PC-3 (cell line): Measurements from ENCODE around the gene SKA2. TPM values are rescaled to one million over a fixed set of nuclear protein-coding genes. Genes with fewer than 3 reads are reported as not detected.

Experiments
- ATAC-seq: fragments of 200-7000 bp; cut with Tn5 transposase; 2 replicates; pipeline ENCODE4 v1.9.1; 2020; ENCODE audit warnings: mild to moderate bottlenecking, moderate library complexity
- BruUV-seq: library from RNA; stranded (reverse); fragments of 400-500 nt; replicated peaks from 2 replicates; lab custom pipeline; 2021; lab: Mats Ljungman, UMichigan
- CTCF ChIA-PET: fragments of 300-600 bp; sonication (Branson Sonifier 250); formaldehyde crosslinking; loops from one replicate; lab custom pipeline; 2022; ENCODE audit warnings: antibody characterized with exemption; lab: Charles Lee
- POLR2A ChIA-PET: fragments of 300-600 bp; sonication (Branson Sonifier 250); formaldehyde crosslinking; loops from one replicate; lab custom pipeline; 2022; ENCODE audit warnings: antibody characterized with exemption; ENCODE audit not compliant: unreplicated experiment; lab: Charles Lee
- DNase-seq: peaks from one replicate; pipeline ENCODE4 v3.0.0-alpha.2; 2015
- H2AFZ ChIP-seq: fragments of 300-600 bp; sonication (generic); 2 replicates; pipeline ENCODE4 v1.6.0; 2016; ENCODE audit warnings: antibody characterized with exemption, low read length
- H3F3A ChIP-seq: fragments of 300-600 bp; sonication (generic); one replicate; pipeline ENCODE4 v1.6.0; 2017; ENCODE audit warnings: antibody characterized with exemption, low read length, control low read depth, mild to moderate bottlenecking; ENCODE audit not compliant: unreplicated experiment
- H3K27ac ChIP-seq: fragments of 300-600 bp; sonication (generic); 2 replicates; pipeline ENCODE4 v1.5.1; 2016; ENCODE audit warnings: mild to moderate bottlenecking, low read length
- H3K27me3 ChIP-seq: fragments of 300-600 bp; sonication (generic); 2 replicates; pipeline ENCODE4 v1.6.1; 2016; ENCODE audit warnings: low read length, mixed read lengths
- H3K36me3 ChIP-seq: fragments of 300-600 bp; sonication (generic); 2 replicates; pipeline ENCODE4 v1.6.1; 2016; ENCODE audit warnings: low read depth, mixed run types, low read length, mixed read lengths
- H3K4me1 ChIP-seq: fragments of 300-600 bp; sonication (generic); 2 replicates; pipeline ENCODE4 v1.5.1; 2016; ENCODE audit warnings: low read length; ENCODE audit not compliant: insufficient read depth
- H3K4me2 ChIP-seq: fragments of 300-600 bp; sonication (generic); 2 replicates; pipeline ENCODE4 v1.6.0; 2016; ENCODE audit warnings: low read length
- H3K4me3 ChIP-seq: fragments of 300-600 bp; sonication (generic); 2 replicates; pipeline ENCODE4 v1.5.1; 2016; ENCODE audit warnings: mild to moderate bottlenecking, low read length, mixed read lengths
- H3K79me2 ChIP-seq: fragments of 300-600 bp; sonication (generic); 2 replicates; pipeline ENCODE4 v1.6.1; 2017; ENCODE audit warnings: low read length, mixed read lengths
- H3K9ac ChIP-seq: fragments of 300-600 bp; sonication (generic); 2 replicates; pipeline ENCODE4 v1.6.0; 2016; ENCODE audit warnings: mild to moderate bottlenecking, low read length
- H3K9me2 ChIP-seq: fragments of 300-600 bp; sonication (generic); replicated peaks from 2 replicates; pipeline ENCODE4 v1.6.1; 2016; ENCODE audit warnings: mixed run types, low read length, mixed read lengths
- H3K9me3 ChIP-seq: fragments of 300-600 bp; sonication (generic); 2 replicates; pipeline ENCODE4 v1.6.1; 2016; ENCODE audit warnings: low read length, mixed read lengths
- H4K20me1 ChIP-seq: fragments of 300-600 bp; sonication (generic); 2 replicates; pipeline ENCODE4 v1.6.1; 2016; ENCODE audit warnings: low read length, mixed read lengths
- EZH2 ChIP-seq: fragments of 300-600 bp; sonication (generic); IDR thresholded peaks from one replicate; pipeline ENCODE4 v1.6.1; 2017; ENCODE audit warnings: antibody characterized with exemption, mild to moderate bottlenecking, low read length; ENCODE audit not compliant: unreplicated experiment
- EZH2phosphoT487 ChIP-seq: fragments of 300-600 bp; sonication (generic); IDR thresholded peaks from 2 replicates; pipeline ENCODE4 v1.6.1; 2018; ENCODE audit warnings: mild to moderate bottlenecking, antibody characterized with exemption, low read length, borderline replicate concordance
- intact Hi-C: fragments of 100-400 bp; cut with micrococcal nuclease; formaldehyde crosslinking; loops from 2 replicates; pipeline ENCODE4 v1.9.0; 2023
- total RNA-seq: library from RNA; depleted of rRNA; stranded (reverse); fragments of >200 nt; gene quantifications from 2 replicates; pipeline ENCODE4 v1.2.3, GENCODE V29; 2014
- TF ChIP-seq, protein P1 (sequence below): fragments of 300-600 bp; sonication (generic); conservative IDR thresholded peaks from 2 replicates; pipeline ENCODE4 v1.5.1; 2017; ENCODE audit warnings: antibody characterized with exemption, low read depth, mild to moderate bottlenecking, low read length

SKA2 gene
- total RNA-seq, 1 experiment from 2014 or later, result 143 TPM

GRCh38 chr17:59193336-59193862 is 38.4 kb upstream of the SKA2 start:
- Histone ChIP-seq H3F3A (no peaks in the 10 kb centered on the region), H3K4me1 (no peaks in the 10 kb centered on the region), H3K27me3 (no peaks in the 10 kb centered on the region), H4K20me1 (no peaks in the 10 kb centered on the region), H3K36me3 (peaks cover 71% of the 10 kb centered on the region), H3K9me3 (no peaks in the 10 kb centered on the region), H3K4me3 (no peak overlapping the region), H3K9me2 (no peaks in the 10 kb centered on the region), H3K4me2 (no peak overlapping the region), H3K79me2 (no peaks in the 10 kb centered on the region), H3K9ac (no peak overlapping the region), H3K27ac (no peak overlapping the region), H2AFZ (no peak overlapping the region)
- POLR2A ChIA-PET, result no interaction called here
- TF ChIP-seq, protein P1, sequence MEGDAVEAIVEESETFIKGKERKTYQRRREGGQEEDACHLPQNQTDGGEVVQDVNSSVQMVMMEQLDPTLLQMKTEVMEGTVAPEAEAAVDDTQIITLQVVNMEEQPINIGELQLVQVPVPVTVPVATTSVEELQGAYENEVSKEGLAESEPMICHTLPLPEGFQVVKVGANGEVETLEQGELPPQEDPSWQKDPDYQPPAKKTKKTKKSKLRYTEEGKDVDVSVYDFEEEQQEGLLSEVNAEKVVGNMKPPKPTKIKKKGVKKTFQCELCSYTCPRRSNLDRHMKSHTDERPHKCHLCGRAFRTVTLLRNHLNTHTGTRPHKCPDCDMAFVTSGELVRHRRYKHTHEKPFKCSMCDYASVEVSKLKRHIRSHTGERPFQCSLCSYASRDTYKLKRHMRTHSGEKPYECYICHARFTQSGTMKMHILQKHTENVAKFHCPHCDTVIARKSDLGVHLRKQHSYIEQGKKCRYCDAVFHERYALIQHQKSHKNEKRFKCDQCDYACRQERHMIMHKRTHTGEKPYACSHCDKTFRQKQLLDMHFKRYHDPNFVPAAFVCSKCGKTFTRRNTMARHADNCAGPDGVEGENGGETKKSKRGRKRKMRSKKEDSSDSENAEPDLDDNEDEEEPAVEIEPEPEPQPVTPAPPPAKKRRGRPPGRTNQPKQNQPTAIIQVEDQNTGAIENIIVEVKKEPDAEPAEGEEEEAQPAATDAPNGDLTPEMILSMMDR, result no peak
- no peak for TF ChIP-seq EZH2phosphoT487
- intact Hi-C loops, result no loop called here
- ATAC-seq (no peak), DNase-seq (no peak)
- no TSS peak for BruUV-seq
- CTCF ChIA-PET, result no interaction called here

DNA sequence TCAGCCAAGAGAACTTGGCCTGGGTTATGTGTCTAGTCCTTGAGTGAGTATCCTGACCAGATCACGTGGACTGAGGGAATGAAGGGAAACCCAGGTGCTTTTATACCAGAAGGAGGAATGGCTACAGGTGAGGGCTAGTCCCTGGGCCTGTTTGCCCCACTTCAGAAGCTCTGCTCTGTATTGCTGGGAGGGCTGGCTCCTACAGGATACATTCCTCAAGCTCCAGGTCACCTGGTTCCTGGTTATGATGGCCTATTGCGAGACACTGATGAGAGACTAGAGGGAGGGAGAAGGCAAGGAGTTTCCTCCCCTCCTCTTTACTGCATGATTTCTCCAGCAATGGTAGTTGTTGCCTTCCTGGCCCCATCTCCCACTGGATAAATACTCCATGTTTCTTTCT is 35.8 kb upstream of the SKA2 start:
- ATAC-seq, result no peak

DNA sequence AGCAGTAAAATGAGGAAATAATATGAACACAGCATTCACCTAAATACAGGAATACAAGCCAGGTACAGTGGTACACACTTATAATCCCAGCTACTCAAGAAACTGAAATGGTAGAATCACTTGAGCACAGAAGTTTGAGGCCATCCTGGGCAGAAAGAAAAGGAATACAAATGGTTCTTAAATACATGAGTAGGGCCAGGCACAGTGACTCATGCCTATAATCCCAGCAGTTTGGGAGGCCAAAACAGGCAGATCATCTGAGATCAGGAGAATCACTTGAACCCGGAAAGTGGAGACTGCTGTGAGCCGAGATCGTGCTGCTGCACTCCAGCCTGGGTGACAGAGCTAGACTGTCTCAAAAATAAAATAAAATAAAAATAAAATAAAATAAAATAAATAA is 31.9 kb upstream of the SKA2 start:
- Histone ChIP-seq H4K20me1 (no peaks in the 10 kb centered on the region), H3K9me3 (no peaks in the 10 kb centered on the region), H3K36me3 (peaks cover 55% of the 10 kb centered on the region), H3K79me2 (no peaks in the 10 kb centered on the region), H3K9ac (no peak overlapping the region), H3K27ac (no peak overlapping the region), H3K4me2 (no peak overlapping the region), H3K4me3 (no peak overlapping the region), H3K9me2 (no peaks in the 10 kb centered on the region), H3F3A (no peaks in the 10 kb centered on the region), H2AFZ (no peak overlapping the region), H3K4me1 (no peaks in the 10 kb centered on the region), H3K27me3 (no peaks in the 10 kb centered on the region)
- ChIA-PET POLR2A (no interaction called here), CTCF (no interaction called here)
- DNase-seq (no peak), ATAC-seq (no peak)
- TF ChIP-seq, protein P1, result no peak
- TF ChIP-seq EZH2phosphoT487, result no peak
- no peak for TF ChIP-seq EZH2
- no TSS peak for BruUV-seq
- intact Hi-C loops, result no loop called here

More for the DNA sequence above, 35.8 kb upstream of the SKA2 start:
- no peak overlapping the region for H3K9ac ChIP-seq
- H2AFZ ChIP-seq, result no peak overlapping the region
- peaks cover 74% of the 10 kb centered on the region for H3K36me3 ChIP-seq
- no peak overlapping the region for H3K4me3 ChIP-seq
- no peak overlapping the region for H3K27ac ChIP-seq
- H3K27me3 ChIP-seq, result no peaks in the 10 kb centered on the region
- H3K9me3 ChIP-seq, result no peaks in the 10 kb centered on the region
- ChIA-PET POLR2A (no interaction called here), CTCF (no interaction called here)
- H4K20me1 ChIP-seq, result no peaks in the 10 kb centered on the region
- H3K9me2 ChIP-seq, result no peaks in the 10 kb centered on the region
- intact Hi-C loops, result no loop called here
- BruUV-seq, result no TSS peak
- no peaks in the 10 kb centered on the region for H3F3A ChIP-seq
- DNase-seq, result no peak
- no peak overlapping the region for H3K4me2 ChIP-seq
- H3K79me2 ChIP-seq, result no peaks in the 10 kb centered on the region
- no peak for TF ChIP-seq EZH2phosphoT487
- TF ChIP-seq, protein P1, result no peak
- TF ChIP-seq EZH2, result no peak
- no peaks in the 10 kb centered on the region for H3K4me1 ChIP-seq
